Measurements from ENCODE around the gene BAIAP2.
"Not testable (repeated sequence)": the region's sequence is repeated elsewhere in the genome, so short reads cannot be mapped to it uniquely, and the experiment has no call there.

DNA sequence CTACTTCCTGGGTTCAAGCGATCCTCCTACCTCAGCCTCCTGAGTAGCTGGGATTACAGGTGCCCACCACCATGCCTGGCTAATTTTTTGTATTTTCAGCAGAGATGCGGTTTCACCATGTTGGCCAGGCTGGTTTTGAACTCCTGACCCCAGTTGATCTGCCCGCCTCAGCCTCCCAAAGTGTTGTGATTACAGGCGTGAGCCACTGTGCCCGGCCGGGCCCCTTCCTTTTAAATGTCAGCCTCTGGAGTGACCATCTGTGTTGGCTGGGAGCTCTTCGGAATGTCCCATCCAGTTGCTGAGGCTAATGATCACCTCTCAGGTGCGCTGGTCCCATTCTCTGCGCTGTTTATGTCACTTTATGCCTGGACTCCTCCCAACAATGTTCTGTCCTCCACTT lies 4.6 kb upstream of the BAIAP2 start:
- TF ChIP-seq, protein P1, sequence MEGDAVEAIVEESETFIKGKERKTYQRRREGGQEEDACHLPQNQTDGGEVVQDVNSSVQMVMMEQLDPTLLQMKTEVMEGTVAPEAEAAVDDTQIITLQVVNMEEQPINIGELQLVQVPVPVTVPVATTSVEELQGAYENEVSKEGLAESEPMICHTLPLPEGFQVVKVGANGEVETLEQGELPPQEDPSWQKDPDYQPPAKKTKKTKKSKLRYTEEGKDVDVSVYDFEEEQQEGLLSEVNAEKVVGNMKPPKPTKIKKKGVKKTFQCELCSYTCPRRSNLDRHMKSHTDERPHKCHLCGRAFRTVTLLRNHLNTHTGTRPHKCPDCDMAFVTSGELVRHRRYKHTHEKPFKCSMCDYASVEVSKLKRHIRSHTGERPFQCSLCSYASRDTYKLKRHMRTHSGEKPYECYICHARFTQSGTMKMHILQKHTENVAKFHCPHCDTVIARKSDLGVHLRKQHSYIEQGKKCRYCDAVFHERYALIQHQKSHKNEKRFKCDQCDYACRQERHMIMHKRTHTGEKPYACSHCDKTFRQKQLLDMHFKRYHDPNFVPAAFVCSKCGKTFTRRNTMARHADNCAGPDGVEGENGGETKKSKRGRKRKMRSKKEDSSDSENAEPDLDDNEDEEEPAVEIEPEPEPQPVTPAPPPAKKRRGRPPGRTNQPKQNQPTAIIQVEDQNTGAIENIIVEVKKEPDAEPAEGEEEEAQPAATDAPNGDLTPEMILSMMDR (IDR thresholded peaks at IDR 0.05): not testable (repeated sequence)
- not testable (repeated sequence) for TF ChIP-seq EP300, POLR2A, POLR2AphosphoS5 (IDR thresholded peaks at IDR 0.05)
